ENCODE data around the gene MRGPRG. TPM values are rescaled to one million over a fixed set of nuclear protein-coding genes. Genes with fewer than 3 reads are reported as not detected.
A peak's percentile ranks its signal among the peaks of the same experiment; 100 is the strongest.

Gene MRGPRG
- total RNA-seq, 1 donor from 2014 or later: not detected

- H3K4me1 ChIP-seq: no peaks in the 10 kb centered on the region
- no peaks in the 10 kb centered on the region for H3K36me3 ChIP-seq
- peak; percentile 47 for ATAC-seq
- H3K9me3 ChIP-seq: no peaks in the 10 kb centered on the region
- peak; percentile 52 for DNase-seq
- no peak overlapping the region for H3K27ac ChIP-seq
- intact Hi-C loops (cut with DNase I): no loop called here
- no peak overlapping the region for H3K4me3 ChIP-seq
- H3K27me3 ChIP-seq: no peaks in the 10 kb centered on the region
- TF ChIP-seq CTCF (IDR thresholded peaks at IDR 0.05): no peak
These were observed 33.8 kb downstream of the MRGPRG start for GRCh38 chr11:3184732-3185347.

- intact Hi-C loops (cut with DNase I): no loop called here
- Histone ChIP-seq H3K27me3 (no peaks in the 10 kb centered on the region), H3K4me1 (no peaks in the 10 kb centered on the region), H3K36me3 (no peaks in the 10 kb centered on the region), H3K4me3 (no peak overlapping the region), H3K27ac (no peak overlapping the region), H3K9me3 (no peaks in the 10 kb centered on the region)
- peak; percentile 49 for DNase-seq
- peak; percentile 38 for ATAC-seq
- TF ChIP-seq CTCF (IDR thresholded peaks at IDR 0.05): no peak
These were observed 35.1 kb downstream of the MRGPRG start for GRCh38 chr11:3183523-3183922.

GRCh38 chr11:3182462-3182852 is 36.2 kb downstream of the MRGPRG start:
- H3K27me3 ChIP-seq: no peaks in the 10 kb centered on the region
- H3K27ac ChIP-seq: no peak overlapping the region
- DNase-seq (peak; percentile 37), ATAC-seq (no peak)
- H3K9me3 ChIP-seq: no peaks in the 10 kb centered on the region
- H3K4me3 ChIP-seq: no peak overlapping the region
- no peaks in the 10 kb centered on the region for H3K36me3 ChIP-seq
- H3K4me1 ChIP-seq: no peaks in the 10 kb centered on the region
- no peak for TF ChIP-seq CTCF (IDR thresholded peaks at IDR 0.05)
- intact Hi-C loops (cut with DNase I): no loop called here

GRCh38 chr11:3181725-3182461 is 36.7 kb downstream of the MRGPRG start:
- H3K27ac ChIP-seq: no peak overlapping the region
- H3K27me3 ChIP-seq: no peaks in the 10 kb centered on the region
- no peaks in the 10 kb centered on the region for H3K36me3 ChIP-seq
- intact Hi-C loops (cut with DNase I): no loop called here
- H3K4me1 ChIP-seq: no peaks in the 10 kb centered on the region
- TF ChIP-seq CTCF (IDR thresholded peaks at IDR 0.05): no peak
- H3K4me3 ChIP-seq: no peak overlapping the region
- ATAC-seq (no peak), DNase-seq (no peak)
- no peaks in the 10 kb centered on the region for H3K9me3 ChIP-seq

GRCh38 chr11:3180869-3181268 is 37.7 kb downstream of the MRGPRG start:
- Histone ChIP-seq H3K9me3 (no peaks in the 10 kb centered on the region), H3K36me3 (no peaks in the 10 kb centered on the region), H3K27me3 (no peaks in the 10 kb centered on the region), H3K4me3 (no peak overlapping the region), H3K4me1 (no peaks in the 10 kb centered on the region), H3K27ac (no peak overlapping the region)
- no peak for TF ChIP-seq CTCF (IDR thresholded peaks at IDR 0.05)
- intact Hi-C loops (cut with DNase I): no loop called here
- DNase-seq (peak; percentile 40), ATAC-seq (no peak)
